ENCODE results near the gene CLDN3.

GRCh38 chr7:73742753-73743641 is 27.1 kb downstream of the CLDN3 start:
- no peak for TF ChIP-seq CTCF (IDR thresholded peaks at IDR 0.05)
- TF ChIP-seq POLR2A (IDR thresholded peaks at IDR 0.05): peak in 2 of 4 donors; percentile 24 to 49
- peak; percentile 14 to 25 for TF ChIP-seq POLR2AphosphoS5 (IDR thresholded peaks at IDR 0.05)

Measured in upper lobe of left lung (tissue), 4 donors.